HepG2 (cell line): Measurements from ENCODE around the gene MRPL48. TPM values are rescaled to one million over a fixed set of nuclear protein-coding genes. Genes with fewer than 3 reads are reported as not detected.

ENCODE experiments used
- ATAC-seq: fragments of 200-7000 bp; cut with Tn5 transposase; 3 replicates; pipeline ENCODE4 v1.9.1; 2020; ENCODE audit warnings: mild to moderate bottlenecking, moderate library complexity
- BruUV-seq: library from RNA; stranded (reverse); fragments of 400-500 nt; replicated peaks from 2 replicates; lab custom pipeline; 2021; lab: Mats Ljungman, UMichigan
- CTCF ChIA-PET: fragments of 300-600 bp; formaldehyde crosslinking; extraction: SDS; loops from one replicate; lab custom pipeline; 2021; ENCODE audit warnings: low total read pairs, inconsistent platforms, low intra/inter-chr PET ratio; lab: Yijun Ruan, JAX
- POLR2A ChIA-PET: fragments of 350-600 bp; sonication (Branson Sonifier 250); formaldehyde crosslinking; loops from one replicate; lab custom pipeline; 2020; ENCODE audit warnings: antibody characterized with exemption, inconsistent platforms; lab: Yijun Ruan, JAX
- DNase-seq: peaks from one replicate; pipeline ENCODE4 v3.0.0-alpha.2; 2015; ENCODE audit warnings: low spot score
- FAIRE-seq: peaks from 3 replicates; lab custom pipeline; 2011; peaks lifted over from hg19 to GRCh38; lab: Jason Lieb, UNC
- H2AFZ ChIP-seq: one replicate; pipeline ENCODE4 v1.6.1; 2011; ENCODE audit warnings: low read length, inconsistent platforms
- H3K27ac ChIP-seq: fragments of 300-600 bp; 3 replicates; pipeline ENCODE4 v1.8.0; 2011; ENCODE audit warnings: mixed run types, mild to moderate bottlenecking, mixed read lengths, low read length, inconsistent platforms; ENCODE audit not compliant: insufficient read depth; ENCODE audit errors: extremely low read length
- H3K27me3 ChIP-seq, 2 experiments: fragments of 200-600 bp in 1 of 2; 2 replicates in 1 of 2; 3 replicates in 1 of 2; pipeline versions ENCODE4 v1.6.0 to v1.8.0; 2011; ENCODE audit warnings: low read length in 2 of 2, mild to moderate bottlenecking in 2 of 2, moderate library complexity in 2 of 2, inconsistent platforms in 1 of 2; ENCODE audit not compliant: insufficient read depth in 2 of 2, control insufficient read depth in 1 of 2
- H3K36me3 ChIP-seq, 2 experiments: fragments of 200-600 bp in 1 of 2; replicated peaks in 1 of 2; 2 replicates in 1 of 2; 3 replicates in 1 of 2; pipeline versions ENCODE4 v1.5.1 to v1.8.0; 2011; ENCODE audit warnings: low read length in 2 of 2, inconsistent platforms in 1 of 2; ENCODE audit not compliant: insufficient read depth in 2 of 2, control insufficient read depth in 1 of 2
- H3K4me1 ChIP-seq: 2 replicates; pipeline ENCODE4 v1.5.1; 2012; ENCODE audit warnings: low read length, inconsistent platforms; ENCODE audit not compliant: insufficient read depth
- H3K4me2 ChIP-seq: 2 replicates; pipeline ENCODE4 v1.6.0; 2011; ENCODE audit warnings: low read depth, low read length, inconsistent platforms
- H3K4me3 ChIP-seq, 3 experiments: fragments of 200-600 bp in 1 of 3; sonication (generic), shearing (Covaris generic) in 1 of 3; replicated peaks in 1 of 3; 2 replicates each; pipeline ENCODE4 v1.5.1; 2011 to 2016; ENCODE audit warnings: low read length in 3 of 3, inconsistent platforms in 2 of 3, low read depth in 2 of 3, mild to moderate bottlenecking in 2 of 3, control low read depth in 1 of 3, mixed read lengths in 1 of 3; ENCODE audit not compliant: insufficient read depth in 1 of 3
- H3K79me2 ChIP-seq: one replicate; pipeline ENCODE4 v1.6.1; 2011; ENCODE audit warnings: low read length, inconsistent platforms; ENCODE audit not compliant: insufficient read depth
- H3K9ac ChIP-seq: 2 replicates; pipeline ENCODE4 v1.6.0; 2011; ENCODE audit warnings: mild to moderate bottlenecking, low read depth, low read length, inconsistent platforms; ENCODE audit not compliant: insufficient read depth
- H3K9me3 ChIP-seq: 2 replicates; pipeline ENCODE4 v1.5.1; 2012; ENCODE audit warnings: mild to moderate bottlenecking, low read length
- H4K20me1 ChIP-seq: 2 replicates; pipeline ENCODE4 v1.6.0; 2011; ENCODE audit warnings: inconsistent platforms, mild to moderate bottlenecking, low read length, moderate library complexity; ENCODE audit not compliant: insufficient read depth
- DZIP1 ChIP-seq: sonication (generic); formaldehyde crosslinking; IDR thresholded peaks from 2 replicates; pipeline ENCODE4 v1.5.0; 2020; ENCODE audit warnings: mild to moderate bottlenecking, missing genetic modification reagents
- HOMEZ ChIP-seq: IDR thresholded peaks from 2 replicates; pipeline ENCODE4 v1.6.1; 2016; ENCODE audit warnings: low read depth
- MTF1 ChIP-seq: sonication (generic); formaldehyde crosslinking; IDR thresholded peaks from 2 replicates; pipeline ENCODE4 v1.5.0; 2020; ENCODE audit warnings: missing genetic modification reagents
- NFRKB ChIP-seq: fragments of 450-650 bp; IDR thresholded peaks from 2 replicates; pipeline ENCODE4 v1.6.1; 2017
- SAFB2 ChIP-seq: sonication (generic); formaldehyde crosslinking; IDR thresholded peaks from 2 replicates; pipeline ENCODE4 v1.5.1; 2020; ENCODE audit warnings: missing genetic modification reagents, low read depth, mild to moderate bottlenecking, borderline replicate concordance
- SOX5 ChIP-seq: IDR thresholded peaks from 2 replicates; pipeline ENCODE4 v1.6.1; 2016; ENCODE audit warnings: borderline replicate concordance
- SRSF4 ChIP-seq: fragments of 200-400 bp; formaldehyde crosslinking; IDR thresholded peaks from one replicate; pipeline ENCODE4 v1.6.1; 2018; ENCODE audit warnings: mild to moderate bottlenecking, low read depth, low read length, moderate library complexity; ENCODE audit not compliant: poor library complexity, severe bottlenecking
- TARDBP ChIP-seq: sonication (generic); formaldehyde crosslinking; IDR thresholded peaks from 2 replicates; pipeline ENCODE4 v1.8.0; 2022; ENCODE audit warnings: mild to moderate bottlenecking, missing genetic modification reagents
- ZNF580 ChIP-seq: IDR thresholded peaks from 2 replicates; pipeline ENCODE4 v1.6.1; 2016; ENCODE audit warnings: low read depth, borderline replicate concordance
- ZNF747 ChIP-seq: sonication (generic); formaldehyde crosslinking; IDR thresholded peaks from 2 replicates; pipeline ENCODE4 v1.8.1; 2023; ENCODE audit warnings: missing genetic modification reagents, mild to moderate bottlenecking, borderline replicate concordance
- ZNF766 ChIP-seq: sonication (generic); formaldehyde crosslinking; IDR thresholded peaks from 2 replicates; pipeline ENCODE4 v1.5.0; 2020; ENCODE audit warnings: missing genetic modification reagents, borderline replicate concordance
- WGBS: methylation state at CpG from one replicate; pipeline ENCODE4 v1.1.6; 2017; ENCODE audit warnings: low lambda C conversion rate; 5-methylcytosine and 5-hydroxymethylcytosine counted together
- in situ Hi-C: cut with HindIII; loops from 2 replicates; pipeline ENCODE4 v1.10.0; 2017; ENCODE audit warnings: low pct_unique_long_range_greater_than_20kb; ENCODE audit not compliant: extremely low pct_ligation_motif_present
- intact Hi-C: fragments of 100-400 bp; cut with micrococcal nuclease; formaldehyde crosslinking; loops from one replicate; pipeline ENCODE4 v1.10.0; 2022; ENCODE audit not compliant: unreplicated experiment
- polyA plus RNA-seq, 8 experiments: library from polyadenylated mRNA; depleted of rRNA in 3 of 8; stranded (reverse) in 7 of 8; unstranded in 1 of 8; fragments of >200 nt; fragmentation: Illumina TruSeq in 4 of 8; extraction: Trizol in 4 of 8; gene quantifications; 2 replicates each; pipeline versions ENCODE4 v1.2.1 to v1.2.3, GENCODE V29; 2011 to 2016; ENCODE audit warnings: low read depth in 4 of 8, missing spikeins in 1 of 8, mixed read lengths in 1 of 8; ENCODE audit not compliant: insufficient read depth in 1 of 8
- total RNA-seq, 5 experiments: library from RNA; depleted of rRNA; stranded (reverse); fragments of >200 nt; fragmentation: Illumina TruSeq; extraction: Trizol; gene quantifications; 2 replicates each; pipeline ENCODE4 v1.2.3, GENCODE V29; 2016; ENCODE audit warnings: low read depth in 1 of 5

Gene MRPL48
- total and polyA plus RNA-seq, 2 of the 13 experiments (the other 11 are each of a cell fraction or from before 2014, with no cell fraction given): 61.2 to 67.9 TPM

- no peak overlapping the region for H3K27ac ChIP-seq
- no peaks in the 10 kb centered on the region for H3K4me1 ChIP-seq
- no peaks in the 10 kb centered on the region for H3K27me3 ChIP-seq
- 89% methylated on average over 2 of the region's 2 CpGs for WGBS
- no TSS peak for BruUV-seq
- H3K9ac ChIP-seq: no peak overlapping the region
- peaks cover 8 to 33% of the 10 kb centered on the region in 2 experiments; a peak in 4 of 5 replicates for H3K36me3 ChIP-seq
- H4K20me1 ChIP-seq: no peaks in the 10 kb centered on the region
- POLR2A ChIA-PET: no interaction called here
- no peak overlapping the region for H2AFZ ChIP-seq
- DNase-seq (no peak), FAIRE-seq (no peak), ATAC-seq (no peak)
- H3K4me3 ChIP-seq: no peak overlapping the region
- TF ChIP-seq SAFB2 (CRISPR knock-in tag) (no peak), DZIP1 (CRISPR knock-in tag) (no peak), ZNF580 (CRISPR knock-in tag) (no peak), HOMEZ (CRISPR knock-in tag) (no peak), SRSF4 (no peak), NFRKB (no peak), TARDBP (CRISPR knock-in tag) (no peak), ZNF766 (CRISPR knock-in tag) (no peak), ZNF747 (CRISPR knock-in tag) (no peak), MTF1 (no peak), SOX5 (no peak)
- no peak overlapping the region for H3K4me2 ChIP-seq
- in situ Hi-C loops: no loop called here
- intact Hi-C loops: no loop called here
- H3K79me2 ChIP-seq: no peaks in the 10 kb centered on the region
- H3K9me3 ChIP-seq: no peaks in the 10 kb centered on the region
- CTCF ChIA-PET: no interaction called here
Observed at GRCh38 chr11:73860202-73860601, 72.5 kb downstream of the MRPL48 start.
